Lower leg skin (tissue), 3 donors: Measurements from ENCODE around the gene LIPJ.

Experiments
- POLR2A ChIP-seq, 2 donors: fragments of 450-650 bp; IDR thresholded peaks; one replicate each; pipeline ENCODE4 v1.6.1; 2016 to 2017; ENCODE audit warnings: antibody characterized with exemption in 2 of 2, mild to moderate bottlenecking in 1 of 2, moderate library complexity in 1 of 2
- TF ChIP-seq, protein P1 (sequence below), 3 donors: fragments of 450-650 bp; IDR thresholded peaks; one replicate each; pipeline ENCODE4 v1.5.1; 2016; ENCODE audit warnings: antibody characterized with exemption in 3 of 3, mild to moderate bottlenecking in 3 of 3, moderate library complexity in 2 of 3

DNA sequence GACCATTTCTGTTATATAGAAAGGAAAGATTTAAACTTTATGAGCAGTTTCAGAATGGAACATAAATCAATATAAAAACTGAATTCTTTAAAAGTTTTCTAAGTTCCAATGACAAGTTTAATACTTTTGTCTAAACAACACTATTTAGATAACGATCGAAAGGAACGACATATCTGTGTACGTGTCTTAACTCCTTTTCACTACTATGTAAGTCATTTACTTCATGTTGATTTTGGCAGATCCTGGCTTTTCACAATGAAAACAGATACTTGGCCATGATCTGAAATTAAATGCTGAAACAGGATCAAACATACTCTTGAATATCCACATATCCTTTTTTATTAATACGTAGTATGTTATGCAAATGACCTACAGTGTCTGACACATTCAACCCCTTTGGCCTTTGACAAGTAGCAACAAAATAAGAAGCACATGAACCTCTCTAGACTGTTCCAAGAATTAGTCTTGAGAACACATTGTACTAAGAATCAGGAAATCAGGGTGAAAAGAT lies 45.4 kb upstream of the LIPJ start:
- TF ChIP-seq, protein P1, sequence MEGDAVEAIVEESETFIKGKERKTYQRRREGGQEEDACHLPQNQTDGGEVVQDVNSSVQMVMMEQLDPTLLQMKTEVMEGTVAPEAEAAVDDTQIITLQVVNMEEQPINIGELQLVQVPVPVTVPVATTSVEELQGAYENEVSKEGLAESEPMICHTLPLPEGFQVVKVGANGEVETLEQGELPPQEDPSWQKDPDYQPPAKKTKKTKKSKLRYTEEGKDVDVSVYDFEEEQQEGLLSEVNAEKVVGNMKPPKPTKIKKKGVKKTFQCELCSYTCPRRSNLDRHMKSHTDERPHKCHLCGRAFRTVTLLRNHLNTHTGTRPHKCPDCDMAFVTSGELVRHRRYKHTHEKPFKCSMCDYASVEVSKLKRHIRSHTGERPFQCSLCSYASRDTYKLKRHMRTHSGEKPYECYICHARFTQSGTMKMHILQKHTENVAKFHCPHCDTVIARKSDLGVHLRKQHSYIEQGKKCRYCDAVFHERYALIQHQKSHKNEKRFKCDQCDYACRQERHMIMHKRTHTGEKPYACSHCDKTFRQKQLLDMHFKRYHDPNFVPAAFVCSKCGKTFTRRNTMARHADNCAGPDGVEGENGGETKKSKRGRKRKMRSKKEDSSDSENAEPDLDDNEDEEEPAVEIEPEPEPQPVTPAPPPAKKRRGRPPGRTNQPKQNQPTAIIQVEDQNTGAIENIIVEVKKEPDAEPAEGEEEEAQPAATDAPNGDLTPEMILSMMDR (IDR thresholded peaks at IDR 0.05), result no peak
- no peak for TF ChIP-seq POLR2A (IDR thresholded peaks at IDR 0.05)
